GM19240 (cell line): Measurements from ENCODE around the gene RTEL1.
"Not testable (repeated sequence)": the region's sequence is repeated elsewhere in the genome, so short reads cannot be mapped to it uniquely, and the experiment has no call there.

Source experiments
- DNase-seq: peaks from one replicate; pipeline ENCODE4 v3.0.0; 2011; ENCODE audit warnings: low spot score; ENCODE audit not compliant: insufficient read length

The RTEL1 gene, protein sequence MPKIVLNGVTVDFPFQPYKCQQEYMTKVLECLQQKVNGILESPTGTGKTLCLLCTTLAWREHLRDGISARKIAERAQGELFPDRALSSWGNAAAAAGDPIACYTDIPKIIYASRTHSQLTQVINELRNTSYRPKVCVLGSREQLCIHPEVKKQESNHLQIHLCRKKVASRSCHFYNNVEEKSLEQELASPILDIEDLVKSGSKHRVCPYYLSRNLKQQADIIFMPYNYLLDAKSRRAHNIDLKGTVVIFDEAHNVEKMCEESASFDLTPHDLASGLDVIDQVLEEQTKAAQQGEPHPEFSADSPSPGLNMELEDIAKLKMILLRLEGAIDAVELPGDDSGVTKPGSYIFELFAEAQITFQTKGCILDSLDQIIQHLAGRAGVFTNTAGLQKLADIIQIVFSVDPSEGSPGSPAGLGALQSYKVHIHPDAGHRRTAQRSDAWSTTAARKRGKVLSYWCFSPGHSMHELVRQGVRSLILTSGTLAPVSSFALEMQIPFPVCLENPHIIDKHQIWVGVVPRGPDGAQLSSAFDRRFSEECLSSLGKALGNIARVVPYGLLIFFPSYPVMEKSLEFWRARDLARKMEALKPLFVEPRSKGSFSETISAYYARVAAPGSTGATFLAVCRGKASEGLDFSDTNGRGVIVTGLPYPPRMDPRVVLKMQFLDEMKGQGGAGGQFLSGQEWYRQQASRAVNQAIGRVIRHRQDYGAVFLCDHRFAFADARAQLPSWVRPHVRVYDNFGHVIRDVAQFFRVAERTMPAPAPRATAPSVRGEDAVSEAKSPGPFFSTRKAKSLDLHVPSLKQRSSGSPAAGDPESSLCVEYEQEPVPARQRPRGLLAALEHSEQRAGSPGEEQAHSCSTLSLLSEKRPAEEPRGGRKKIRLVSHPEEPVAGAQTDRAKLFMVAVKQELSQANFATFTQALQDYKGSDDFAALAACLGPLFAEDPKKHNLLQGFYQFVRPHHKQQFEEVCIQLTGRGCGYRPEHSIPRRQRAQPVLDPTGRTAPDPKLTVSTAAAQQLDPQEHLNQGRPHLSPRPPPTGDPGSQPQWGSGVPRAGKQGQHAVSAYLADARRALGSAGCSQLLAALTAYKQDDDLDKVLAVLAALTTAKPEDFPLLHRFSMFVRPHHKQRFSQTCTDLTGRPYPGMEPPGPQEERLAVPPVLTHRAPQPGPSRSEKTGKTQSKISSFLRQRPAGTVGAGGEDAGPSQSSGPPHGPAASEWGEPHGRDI (N-terminal part only)

GRCh38 chr20:63657937-63658748 is at the start of gene RTEL1:
Gene RTEL1 (plus strand): TSS chr20:63658312. CDS start chr20:63659403, 1,091 bp downstream.
- peak; percentile 100 for DNase-seq

GRCh38 chr20:63610581-63611435 is 47.3 kb upstream of the RTEL1 start:
- DNase-seq = no peak

- no peak for DNase-seq
These were observed 46.5 kb upstream of the RTEL1 start for GRCh38 chr20:63611646-63612045.

DNA sequence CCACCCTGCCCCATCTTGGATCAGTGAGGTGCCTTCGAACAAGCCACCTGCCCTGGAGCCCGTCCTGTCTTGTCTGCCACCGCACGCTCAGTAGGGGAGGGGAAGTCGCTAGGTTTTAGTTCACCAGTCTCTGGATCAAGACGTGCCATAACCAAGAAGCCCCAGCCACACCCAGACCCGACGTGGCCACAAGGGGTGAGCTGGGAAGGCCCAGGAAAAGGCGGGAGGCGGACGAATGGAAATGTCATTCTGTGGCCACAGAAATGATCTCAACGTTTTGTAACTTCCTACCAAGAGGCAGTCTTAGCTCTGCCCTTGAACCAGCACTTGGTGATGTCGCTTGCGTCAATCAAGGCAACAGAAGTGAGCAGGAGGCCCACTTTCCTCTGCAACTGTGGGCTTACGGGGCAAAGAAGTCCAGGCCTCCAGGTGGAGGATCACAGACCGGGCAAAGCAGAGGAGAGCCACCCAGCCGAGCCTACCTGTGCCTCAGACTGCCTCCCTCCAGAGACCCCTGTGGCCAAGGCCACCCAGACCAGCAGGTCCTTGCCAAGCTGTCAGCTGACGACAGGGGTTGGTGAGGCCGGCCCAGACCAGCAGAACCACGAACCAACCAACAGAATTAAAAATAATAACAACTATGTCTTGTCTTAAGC is 45.7 kb upstream of the RTEL1 start:
- no peak for DNase-seq

GRCh38 chr20:63613863-63614594 is 44.1 kb upstream of the RTEL1 start:
- not testable (repeated sequence) for DNase-seq

GRCh38 chr20:63617092-63617875 is 40.8 kb upstream of the RTEL1 start:
- DNase-seq = no peak

- DNase-seq = no peak
These were observed 40.2 kb upstream of the RTEL1 start for GRCh38 chr20:63617876-63618265.

- DNase-seq = no peak
These were observed 39.7 kb upstream of the RTEL1 start for GRCh38 chr20:63618291-63618980.

DNA sequence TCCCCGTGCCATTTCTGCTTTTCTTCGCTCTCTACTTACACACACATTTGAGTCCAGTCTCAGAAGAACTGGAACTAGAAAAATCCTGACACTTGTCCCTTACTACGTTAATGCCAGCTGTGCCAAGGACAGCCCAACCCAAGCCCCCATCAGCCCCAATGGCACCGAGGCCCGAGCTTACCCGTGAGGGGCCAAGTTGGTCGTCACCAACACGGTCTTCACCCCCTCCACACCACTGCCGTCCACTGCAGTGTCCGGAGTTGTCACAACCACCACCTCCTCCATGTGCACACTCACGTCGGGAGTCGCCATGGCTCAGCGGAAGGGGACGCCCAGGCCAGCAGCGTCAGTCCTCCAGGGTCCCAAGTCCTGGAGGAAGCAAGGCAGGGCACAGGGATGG is 39.0 kb upstream of the RTEL1 start:
- DNase-seq = no peak

DNA sequence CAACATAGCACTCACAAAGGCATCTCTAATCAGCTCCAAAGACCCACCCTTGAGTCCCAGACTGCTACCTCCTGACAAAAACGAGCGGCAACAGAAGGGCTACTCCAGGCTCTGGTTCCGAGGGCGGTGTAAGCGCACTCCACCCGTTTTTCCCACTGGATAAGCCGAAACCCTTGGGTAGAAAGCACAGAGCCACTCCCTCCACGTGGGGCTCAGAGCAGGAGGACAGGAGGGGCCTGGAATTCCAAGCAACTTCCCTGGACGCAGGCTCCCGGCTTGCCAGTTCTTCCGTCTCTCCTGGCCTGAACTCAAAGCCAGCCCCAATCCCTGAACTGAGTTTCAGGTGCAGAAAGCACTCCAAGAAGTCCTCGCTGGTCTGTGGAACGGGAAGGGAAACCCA is 38.6 kb upstream of the RTEL1 start:
- DNase-seq = no peak

- no peak for DNase-seq
These were observed 37.1 kb upstream of the RTEL1 start for GRCh38 chr20:63620991-63621390.

DNA sequence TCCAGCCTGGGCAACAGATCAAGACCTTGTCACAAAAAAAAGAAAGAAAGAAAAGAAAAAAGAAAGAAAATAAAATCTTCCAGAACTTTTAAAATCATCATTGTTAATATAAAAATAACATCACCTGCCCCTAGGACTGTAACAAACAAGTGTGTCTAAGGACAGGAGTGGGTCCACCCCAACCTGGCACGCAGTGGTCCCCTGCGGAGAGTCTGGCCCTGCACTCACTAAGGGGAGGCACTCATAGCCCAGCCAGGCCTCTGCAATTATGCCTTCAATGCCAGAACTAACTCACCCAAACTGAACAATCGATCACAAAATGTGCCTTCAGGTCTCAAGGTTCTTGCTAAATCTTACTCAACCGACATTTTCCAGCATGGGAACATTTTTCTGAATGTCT is 36.0 kb upstream of the RTEL1 start:
- no peak for DNase-seq

GRCh38 chr20:63622732-63623131 is 35.4 kb upstream of the RTEL1 start:
- DNase-seq = no peak

DNA sequence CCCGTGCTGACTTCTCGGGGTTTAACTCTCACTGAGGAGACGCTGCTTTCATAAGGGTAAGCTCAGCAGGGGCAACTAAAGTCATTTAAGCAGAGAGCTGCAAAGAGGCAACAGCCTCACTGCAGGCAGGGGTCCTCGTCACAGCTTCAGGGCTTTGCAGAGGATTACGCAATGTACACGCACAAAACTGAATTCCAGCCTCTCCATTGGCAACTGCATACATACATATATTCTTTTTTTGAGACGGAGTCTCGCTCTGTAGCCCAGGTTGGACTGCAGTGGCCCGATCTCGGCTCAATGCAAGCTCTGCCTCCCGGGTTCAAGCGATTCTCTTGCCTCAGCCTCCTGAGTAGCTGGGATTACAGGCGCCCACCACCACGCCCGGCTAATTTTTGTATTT is 33.6 kb upstream of the RTEL1 start:
- no peak for DNase-seq

DNA sequence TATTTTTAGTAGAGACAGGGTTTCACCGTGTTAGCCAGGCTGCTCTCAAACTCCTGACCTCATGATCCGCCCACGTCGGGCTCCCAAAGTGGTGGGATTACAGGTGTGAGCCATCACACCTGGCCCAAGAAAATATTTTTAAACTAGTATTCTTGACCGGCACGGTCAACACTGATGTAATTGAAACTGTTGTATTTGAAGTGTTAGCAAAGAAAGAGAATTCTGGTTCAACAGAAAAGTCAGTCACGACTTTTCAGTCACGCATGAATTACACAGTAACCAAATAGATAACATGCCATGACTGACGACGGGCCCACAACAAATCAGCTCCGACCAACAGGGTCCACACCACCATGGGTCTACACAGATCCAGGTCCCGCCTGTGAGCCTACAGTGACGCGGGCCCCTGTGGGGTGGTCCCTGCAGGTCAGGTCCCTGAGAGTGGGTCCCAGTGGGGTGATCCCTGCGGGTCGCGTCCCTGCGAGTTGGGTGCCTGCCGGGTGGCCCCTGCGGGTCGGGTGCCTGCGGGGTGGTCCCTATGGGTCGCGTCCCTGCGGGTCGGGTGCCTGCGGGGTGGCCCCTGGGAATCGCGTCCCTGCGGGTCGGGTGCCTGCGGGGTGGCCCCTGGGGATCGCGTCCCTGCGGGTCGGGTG is 32.2 kb upstream of the RTEL1 start:
- DNase-seq = no peak

DNA sequence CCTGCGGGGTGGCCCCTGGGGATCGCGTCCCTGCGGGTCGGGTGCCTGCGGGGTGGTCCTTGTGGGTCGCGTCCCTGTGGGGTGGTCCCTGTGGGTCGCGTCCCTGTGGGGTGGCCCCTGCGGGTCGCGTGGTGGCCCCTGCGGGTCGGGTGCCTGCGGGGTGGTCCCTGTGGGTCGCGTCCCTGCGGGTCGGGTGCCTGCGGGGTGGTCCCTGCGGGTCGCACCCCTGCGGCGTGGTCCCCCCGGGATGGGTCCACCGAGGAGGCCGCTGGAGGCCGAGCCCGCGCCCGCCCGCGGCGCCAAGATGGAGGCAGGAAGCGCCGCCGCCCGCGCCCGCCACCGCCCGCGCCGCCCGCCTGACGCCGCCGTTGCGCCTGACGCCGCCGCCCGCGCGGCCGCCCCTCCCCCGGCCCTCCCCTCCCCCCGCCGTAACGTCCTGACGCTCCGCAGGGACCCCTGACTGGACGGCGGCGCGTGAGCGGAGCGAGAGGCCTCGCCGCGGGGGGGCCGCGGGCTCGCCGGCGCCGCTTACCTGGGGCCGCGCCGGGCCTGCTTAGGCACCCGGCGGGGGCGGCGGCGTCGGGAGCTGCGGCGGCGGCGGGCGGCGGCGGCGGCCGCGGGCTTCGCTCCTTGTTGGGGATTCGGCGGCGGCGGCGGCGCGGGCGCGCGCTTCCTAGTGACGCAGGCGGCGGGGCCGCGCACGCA is 31.5 kb upstream of the RTEL1 start, which contains the start of gene GMEB2:
Gene GMEB2, minus strand, starts transcription at position 678 of the 705 bp plus-strand sequence. CDS start 7,704 bp downstream, outside the sequence.
- peak; percentile 91 for DNase-seq
